HG02571 (cell line): ENCODE results near the gene RETREG2.

ENCODE experiments used
- ATAC-seq: cut with Tn5 transposase; IDR thresholded peaks from one replicate; pipeline ENCODE4 v1.9.1; 2021; ENCODE audit warnings: mild to moderate bottlenecking, moderate library complexity; ENCODE audit not compliant: unreplicated experiment

Gene RETREG2

GRCh38 chr2:219213486-219214071 lies 35.5 kb downstream of the RETREG2 start:
- no peak for ATAC-seq

GRCh38 chr2:219214141-219214540 lies 36.1 kb downstream of the RETREG2 start:
- no peak for ATAC-seq

- ATAC-seq = no peak
Measured at GRCh38 chr2:219214786-219215185, 36.7 kb downstream of the RETREG2 start.

GRCh38 chr2:219215871-219216534 lies 37.9 kb downstream of the RETREG2 start:
- no peak for ATAC-seq

- no peak for ATAC-seq
Measured at GRCh38 chr2:219216535-219216915, 38.5 kb downstream of the RETREG2 start.

- ATAC-seq = peak; percentile 26
Measured at GRCh38 chr2:219218217-219218731, 40.2 kb downstream of the RETREG2 start.

GRCh38 chr2:219218732-219219701 lies 40.9 kb downstream of the RETREG2 start, which contains the start of gene ABCB6:
ABCB6 (minus strand) TSS chr2:219218958; CDS start chr2:219218673, 285 bp downstream.
- peak; percentile 69 for ATAC-seq

- ATAC-seq = no peak
Measured at GRCh38 chr2:219219784-219220532, 41.9 kb downstream of the RETREG2 start.

- ATAC-seq = no peak
Measured at GRCh38 chr2:219220652-219221402, 42.8 kb downstream of the RETREG2 start.

- ATAC-seq = no peak
Measured at GRCh38 chr2:219221957-219222518, 44.0 kb downstream of the RETREG2 start.

GRCh38 chr2:219223831-219224610 lies 45.9 kb downstream of the RETREG2 start:
- ATAC-seq = no peak

GRCh38 chr2:219225350-219225749 lies 47.3 kb downstream of the RETREG2 start:
- no peak for ATAC-seq

- ATAC-seq = no peak
Measured at GRCh38 chr2:219228041-219228910, 50.2 kb downstream of the RETREG2 start.

GRCh38 chr2:219228911-219229304 lies 50.8 kb downstream of the RETREG2 start:
- ATAC-seq = no peak

GRCh38 chr2:219229305-219230058 lies 51.4 kb downstream of the RETREG2 start, which contains the start of the genes ANKZF1 and ATG9A:
ANKZF1 (plus strand) TSS chr2:219229806; CDS start chr2:219230258, 452 bp downstream.
ATG9A (minus strand) TSS chr2:219229636; CDS start chr2:219228024, 1,612 bp downstream.
- peak; percentile 97 for ATAC-seq

GRCh38 chr2:219230059-219230540 lies 52.0 kb downstream of the RETREG2 start:
- ATAC-seq = no peak

- ATAC-seq = no peak
Measured at GRCh38 chr2:219234331-219234730, 56.3 kb downstream of the RETREG2 start.
